SU-DHL-6 (cell line): ENCODE measurements around the gene NTN5.

Experiments
- CTCF ChIP-seq: fragments of 200-600 bp; sonication (generic); IDR thresholded peaks from one replicate; pipeline ENCODE4 v1.5.1; 2017; ENCODE audit warnings: antibody characterized with exemption, mild to moderate bottlenecking, low read length, moderate library complexity; ENCODE audit not compliant: insufficient read depth, poor library complexity, severe bottlenecking
- EZH2phosphoT487 ChIP-seq: fragments of 200-600 bp; sonication (generic), shearing (Covaris generic); conservative IDR thresholded peaks from 2 replicates; pipeline ENCODE4 v1.6.1; 2018; ENCODE audit warnings: mild to moderate bottlenecking, antibody characterized with exemption, low read length, moderate library complexity, mixed read lengths

- TF ChIP-seq CTCF = no peak
- no peak for TF ChIP-seq EZH2phosphoT487
Observed at GRCh38 chr19:48611872-48612271, 60.9 kb downstream of the NTN5 start.
